IMR-90 (cell line): ENCODE results near the gene SPARCL1. TPM values are rescaled to one million over a fixed set of nuclear protein-coding genes. Genes with fewer than 3 reads are reported as not detected.

Source experiments
- ATAC-seq: fragments of 200-7000 bp; cut with Tn5 transposase; 2 replicates; pipeline ENCODE4 v1.9.1; 2020; ENCODE audit warnings: low read depth, mild to moderate bottlenecking, moderate library complexity
- BruUV-seq: library from RNA; stranded (reverse); fragments of 400-500 nt; replicated peaks from 2 replicates; lab custom pipeline; 2021; lab: Mats Ljungman, UMichigan
- CTCF ChIA-PET: fragments of 300-600 bp; formaldehyde crosslinking; extraction: SDS; loops from one replicate; lab custom pipeline; 2021; ENCODE audit warnings: antibody characterized with exemption; lab: Yijun Ruan, JAX
- POLR2A ChIA-PET: fragments of 300-600 bp; sonication (Branson Sonifier 250); formaldehyde crosslinking; loops from one replicate; lab custom pipeline; 2022; ENCODE audit warnings: antibody characterized with exemption; ENCODE audit not compliant: unreplicated experiment; lab: Charles Lee
- DNase-seq: peaks from one replicate; pipeline ENCODE4 v3.0.0; 2013
- H2AFZ ChIP-seq: replicated peaks from 2 replicates; pipeline ENCODE3; 2013; ENCODE audit warnings: low read length, mild to moderate bottlenecking; ENCODE audit not compliant: poor library complexity
- H2AK5ac ChIP-seq: 2 replicates; pipeline ENCODE4 v1.6.1; 2013; ENCODE audit warnings: low read depth, low read length, inconsistent platforms
- H2AK9ac ChIP-seq: replicated peaks from 2 replicates; pipeline ENCODE3; 2013; ENCODE audit warnings: mild to moderate bottlenecking, low read depth, low read length, moderate library complexity; ENCODE audit not compliant: poor library complexity
- H2BK120ac ChIP-seq: 2 replicates; pipeline ENCODE4 v1.6.1; 2013; ENCODE audit warnings: low read depth, low read length, inconsistent platforms
- H2BK15ac ChIP-seq: 3 replicates; pipeline ENCODE4 v1.6.1; 2013; ENCODE audit warnings: low read depth, low read length, inconsistent platforms
- H2BK20ac ChIP-seq: 2 replicates; pipeline ENCODE4 v1.6.1; 2013; ENCODE audit warnings: low read depth, mild to moderate bottlenecking, inconsistent platforms, low read length, moderate library complexity
- H2BK5ac ChIP-seq: 2 replicates; pipeline ENCODE4 v1.6.1; 2013; ENCODE audit warnings: mild to moderate bottlenecking, low read depth, low read length, inconsistent platforms; ENCODE audit not compliant: poor library complexity, severe bottlenecking
- H3K14ac ChIP-seq: replicated peaks from 2 replicates; pipeline ENCODE4 v1.6.1; 2013; ENCODE audit warnings: low read depth, low read length, inconsistent platforms
- H3K18ac ChIP-seq: 2 replicates; pipeline ENCODE4 v1.6.1; 2013; ENCODE audit warnings: low read depth, low read length, control low read depth
- H3K23ac ChIP-seq: 2 replicates; pipeline ENCODE4 v1.6.1; 2013; ENCODE audit warnings: low read depth, low read length, inconsistent platforms
- H3K27ac ChIP-seq: 2 replicates; pipeline ENCODE4 v1.5.1; 2013; ENCODE audit warnings: mild to moderate bottlenecking, control low read depth, low read length; ENCODE audit not compliant: insufficient read depth
- H3K27me3 ChIP-seq: 2 replicates; pipeline ENCODE4 v1.6.1; 2013; ENCODE audit warnings: low read length; ENCODE audit not compliant: control insufficient read depth, insufficient read depth
- H3K36me3 ChIP-seq: 2 replicates; pipeline ENCODE4 v1.6.1; 2013; ENCODE audit warnings: low read length, mixed read lengths; ENCODE audit not compliant: control insufficient read depth, insufficient read depth
- H3K4ac ChIP-seq: 2 replicates; pipeline ENCODE4 v1.6.1; 2013; ENCODE audit warnings: low read depth, low read length, inconsistent platforms
- H3K4me1 ChIP-seq: 2 replicates; pipeline ENCODE4 v1.6.1; 2013; ENCODE audit warnings: low read length, mixed read lengths; ENCODE audit not compliant: control insufficient read depth, insufficient read depth
- H3K4me2 ChIP-seq: 2 replicates; pipeline ENCODE4 v1.6.1; 2013; ENCODE audit warnings: low read depth, mild to moderate bottlenecking, control low read depth, low read length, moderate library complexity
- H3K4me3 ChIP-seq: 2 replicates; pipeline ENCODE4 v1.5.1; 2013; ENCODE audit warnings: low read depth, mild to moderate bottlenecking, control low read depth, low read length, moderate library complexity; ENCODE audit not compliant: insufficient read depth
- H3K56ac ChIP-seq: 2 replicates; pipeline ENCODE4 v1.6.1; 2013; ENCODE audit warnings: low read length, inconsistent platforms; ENCODE audit not compliant: insufficient read depth; ENCODE audit errors: extremely low read depth
- H3K79me1 ChIP-seq, 2 experiments: 2 replicates each; pipeline ENCODE4 v1.6.1; 2013; ENCODE audit warnings: low read length in 2 of 2, inconsistent platforms in 1 of 2, low read depth in 1 of 2
- H3K9ac ChIP-seq: 2 replicates; pipeline ENCODE4 v1.6.1; 2013; ENCODE audit warnings: low read depth, low read length, control low read depth
- H3K9me1 ChIP-seq: 2 replicates; pipeline ENCODE4 v1.6.1; 2013; ENCODE audit warnings: low read length, inconsistent platforms; ENCODE audit not compliant: insufficient read depth
- H3K9me3 ChIP-seq: 2 replicates; pipeline ENCODE4 v1.6.1; 2013; ENCODE audit warnings: low read length; ENCODE audit not compliant: control insufficient read depth, insufficient read depth
- H4K20me1 ChIP-seq: 2 replicates; pipeline ENCODE4 v1.6.1; 2013; ENCODE audit warnings: low read length, inconsistent platforms; ENCODE audit not compliant: insufficient read depth
- H4K5ac ChIP-seq: 2 replicates; pipeline ENCODE4 v1.6.1; 2013; ENCODE audit warnings: mild to moderate bottlenecking, low read depth, low read length, control low read depth
- H4K8ac ChIP-seq, 2 experiments: 2 replicates each; pipeline ENCODE4 v1.6.1; 2013; ENCODE audit warnings: low read depth in 2 of 2, low read length in 2 of 2, control low read depth in 1 of 2, inconsistent platforms in 1 of 2
- H4K91ac ChIP-seq: 2 replicates; pipeline ENCODE4 v1.6.1; 2013; ENCODE audit warnings: low read depth, low read length, inconsistent platforms; ENCODE audit not compliant: insufficient read depth
- BHLHE40 ChIP-seq: fragments of 150-350 bp; IDR thresholded peaks from 2 replicates; pipeline ENCODE4 v1.6.1; 2016; ENCODE audit warnings: mild to moderate bottlenecking, low read depth, low read length
- CEBPB ChIP-seq: IDR thresholded peaks from 2 replicates; pipeline ENCODE4 v1.6.1; 2012; ENCODE audit warnings: low read depth, low read length, improper control_type of control experiment
- CHD1 ChIP-seq: IDR thresholded peaks from 2 replicates; pipeline ENCODE4 v1.6.1; 2012; ENCODE audit warnings: low read depth, low read length, improper control_type of control experiment
- FOS ChIP-seq: fragments of 150-350 bp; IDR thresholded peaks from 2 replicates; pipeline ENCODE4 v1.6.1; 2016; ENCODE audit warnings: low read depth, low read length
- MAFK ChIP-seq: IDR thresholded peaks from 2 replicates; pipeline ENCODE4 v1.6.1; 2012; ENCODE audit warnings: low read depth, low read length, improper control_type of control experiment
- MAZ ChIP-seq: IDR thresholded peaks from 2 replicates; pipeline ENCODE4 v1.6.1; 2012; ENCODE audit warnings: low read depth, mild to moderate bottlenecking, low read length, improper control_type of control experiment, moderate library complexity, borderline replicate concordance
- MXI1 ChIP-seq: IDR thresholded peaks from 2 replicates; pipeline ENCODE4 v1.6.1; 2012; ENCODE audit warnings: low read depth, mild to moderate bottlenecking, low read length, moderate library complexity, borderline replicate concordance
- NFE2L2 ChIP-seq: fragments of 150-350 bp; IDR thresholded peaks from 2 replicates; pipeline ENCODE4 v1.6.1; 2016; ENCODE audit warnings: low read depth, mild to moderate bottlenecking, low read length
- POLR2A ChIP-seq: IDR thresholded peaks from 2 replicates; pipeline ENCODE4 v1.6.1; 2012; ENCODE audit warnings: mild to moderate bottlenecking, low read depth, low read length
- RAD21 ChIP-seq: IDR thresholded peaks from 2 replicates; pipeline ENCODE4 v1.6.1; 2012; ENCODE audit warnings: low read length, improper control_type of control experiment
- RCOR1 ChIP-seq: IDR thresholded peaks from 2 replicates; pipeline ENCODE4 v1.6.1; 2012; ENCODE audit warnings: mild to moderate bottlenecking, low read length, improper control_type of control experiment; ENCODE audit not compliant: insufficient replicate concordance
- RFX5 ChIP-seq: IDR thresholded peaks from 2 replicates; pipeline ENCODE4 v1.8.0; 2012; ENCODE audit warnings: low read depth, mild to moderate bottlenecking, low read length, moderate library complexity
- SMC3 ChIP-seq: fragments of 150-350 bp; IDR thresholded peaks from 2 replicates; pipeline ENCODE4 v1.6.1; 2016; ENCODE audit warnings: low read depth, mild to moderate bottlenecking, antibody characterized with exemption, low read length, moderate library complexity
- USF2 ChIP-seq: fragments of 150-350 bp; IDR thresholded peaks from 2 replicates; pipeline ENCODE4 v1.6.1; 2017; ENCODE audit warnings: mild to moderate bottlenecking, antibody characterized with exemption, low read length, low read depth
- whole genome bisulfite sequencing, 2 experiments: methylation state at CpG; one replicate each; pipeline versions ENCODE4 v1.1.5 to v1.1.7; 2013; ENCODE audit warnings: missing lambda C conversion rate in 2 of 2; ENCODE audit not compliant: insufficient read length in 1 of 2; ENCODE audit errors: extremely low coverage in 2 of 2; 5-methylcytosine and 5-hydroxymethylcytosine counted together
- dilution Hi-C: fragments of 300-500 bp; cut with HindIII; formaldehyde crosslinking; loops from one replicate; pipeline ENCODE4 v1.14.3; 2018; ENCODE audit warnings: low sequenced_read_pairs; ENCODE audit not compliant: unreplicated experiment
- in situ Hi-C: fragments of 300-500 bp; cut with MboI; formaldehyde crosslinking; loops from 3 replicates; pipeline ENCODE4 v1.14.3; 2019; ENCODE audit warnings: low sequenced_read_pairs, inconsistent platforms, mixed read lengths
- intact Hi-C: fragments of 100-400 bp; cut with micrococcal nuclease; formaldehyde crosslinking; loops from 2 replicates; pipeline ENCODE4 v1.10.0; 2022
- polyA plus RNA-seq, 3 experiments: library from polyadenylated mRNA; depleted of rRNA; stranded (reverse); fragments of >200 nt; gene quantifications; 2 replicates each; pipeline ENCODE4 v1.2.3, GENCODE V29; 2012; ENCODE audit warnings: low replicate concordance in 1 of 3
- total RNA-seq: library from RNA; depleted of rRNA; stranded (reverse); fragments of >200 nt; gene quantifications from 2 replicates; pipeline ENCODE4 v1.2.3, GENCODE V29; 2012
- TF ChIP-seq, protein P1 (sequence below): fragments of 150-350 bp; IDR thresholded peaks from 2 replicates; pipeline ENCODE4 v1.6.1; 2016; ENCODE audit warnings: low read depth, mild to moderate bottlenecking, low read length, moderate library complexity, borderline replicate concordance
- TF ChIP-seq, protein P2 (sequence below): conservative IDR thresholded peaks from 2 replicates; pipeline ENCODE4 v1.5.1; 2012; ENCODE audit warnings: mild to moderate bottlenecking, low read depth, low read length, improper control_type of control experiment

SPARCL1 gene
- total and polyA plus RNA-seq, 2 of the 4 experiments (the other 2 are of a cell fraction) = not detected

- Histone ChIP-seq H3K56ac (no peak overlapping the region), H2AK9ac (no peak overlapping the region), H2AFZ (no peak overlapping the region), H3K18ac (no peak overlapping the region), H4K5ac (no peak overlapping the region), H3K4me1 (peaks cover 1% of the 10 kb centered on the region; the same call in 1 of the 2 replicates), H3K27ac (no peak overlapping the region), H3K4me2 (no peak overlapping the region), H3K14ac (no peak overlapping the region), H3K27me3 (no peaks in the 10 kb centered on the region), H3K36me3 (no peaks in the 10 kb centered on the region), H2BK5ac (no peak overlapping the region), H2BK120ac (no peak overlapping the region), H3K23ac (no peak overlapping the region), H4K91ac (no peak overlapping the region), H4K8ac (no peak overlapping the region), H3K9me3 (no peaks in the 10 kb centered on the region), H3K9ac (no peak overlapping the region), H2BK20ac (no peak overlapping the region), H2BK15ac (no peak overlapping the region), H3K4me3 (no peak overlapping the region), H2AK5ac (no peak overlapping the region), H4K20me1 (peaks cover 7% of the 10 kb centered on the region; the same call in 1 of the 2 replicates), H3K79me1 (peaks cover 19 to 33% of the 10 kb centered on the region in 2 experiments), H3K9me1 (peaks cover 2% of the 10 kb centered on the region; the same call in 1 of the 2 replicates), H3K4ac (no peak overlapping the region)
- in situ Hi-C loops (no loop called here), intact Hi-C loops (no loop called here), dilution Hi-C loops (no loop called here)
- ATAC-seq = no peak
- 92% methylated on average over 2 of the region's 2 CpGs; no CpG with 5 or more reads in 1 of the 2 experiments for WGBS, 2 experiments
- CTCF ChIA-PET = no interaction called here
- no peak for DNase-seq
- BruUV-seq = no TSS peak
- TF ChIP-seq NFE2L2 (no peak), RAD21 (no peak), SMC3 (no peak), MAFK (no peak), RFX5 (no peak), CEBPB (no peak), MAZ (no peak), USF2 (no peak), FOS (no peak), MXI1 (no peak), POLR2A (no peak), BHLHE40 (no peak), CHD1 (no peak), RCOR1 (no peak)
- TF ChIP-seq, protein P1, sequence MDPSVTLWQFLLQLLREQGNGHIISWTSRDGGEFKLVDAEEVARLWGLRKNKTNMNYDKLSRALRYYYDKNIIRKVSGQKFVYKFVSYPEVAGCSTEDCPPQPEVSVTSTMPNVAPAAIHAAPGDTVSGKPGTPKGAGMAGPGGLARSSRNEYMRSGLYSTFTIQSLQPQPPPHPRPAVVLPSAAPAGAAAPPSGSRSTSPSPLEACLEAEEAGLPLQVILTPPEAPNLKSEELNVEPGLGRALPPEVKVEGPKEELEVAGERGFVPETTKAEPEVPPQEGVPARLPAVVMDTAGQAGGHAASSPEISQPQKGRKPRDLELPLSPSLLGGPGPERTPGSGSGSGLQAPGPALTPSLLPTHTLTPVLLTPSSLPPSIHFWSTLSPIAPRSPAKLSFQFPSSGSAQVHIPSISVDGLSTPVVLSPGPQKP = no peak
- TF ChIP-seq, protein P2, sequence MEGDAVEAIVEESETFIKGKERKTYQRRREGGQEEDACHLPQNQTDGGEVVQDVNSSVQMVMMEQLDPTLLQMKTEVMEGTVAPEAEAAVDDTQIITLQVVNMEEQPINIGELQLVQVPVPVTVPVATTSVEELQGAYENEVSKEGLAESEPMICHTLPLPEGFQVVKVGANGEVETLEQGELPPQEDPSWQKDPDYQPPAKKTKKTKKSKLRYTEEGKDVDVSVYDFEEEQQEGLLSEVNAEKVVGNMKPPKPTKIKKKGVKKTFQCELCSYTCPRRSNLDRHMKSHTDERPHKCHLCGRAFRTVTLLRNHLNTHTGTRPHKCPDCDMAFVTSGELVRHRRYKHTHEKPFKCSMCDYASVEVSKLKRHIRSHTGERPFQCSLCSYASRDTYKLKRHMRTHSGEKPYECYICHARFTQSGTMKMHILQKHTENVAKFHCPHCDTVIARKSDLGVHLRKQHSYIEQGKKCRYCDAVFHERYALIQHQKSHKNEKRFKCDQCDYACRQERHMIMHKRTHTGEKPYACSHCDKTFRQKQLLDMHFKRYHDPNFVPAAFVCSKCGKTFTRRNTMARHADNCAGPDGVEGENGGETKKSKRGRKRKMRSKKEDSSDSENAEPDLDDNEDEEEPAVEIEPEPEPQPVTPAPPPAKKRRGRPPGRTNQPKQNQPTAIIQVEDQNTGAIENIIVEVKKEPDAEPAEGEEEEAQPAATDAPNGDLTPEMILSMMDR = no peak
- POLR2A ChIA-PET = no interaction called here
These were observed 99.1 kb downstream of the SPARCL1 start for GRCh38 chr4:87430038-87430437.
